ENCODE results near the gene ELAVL1.

DNA sequence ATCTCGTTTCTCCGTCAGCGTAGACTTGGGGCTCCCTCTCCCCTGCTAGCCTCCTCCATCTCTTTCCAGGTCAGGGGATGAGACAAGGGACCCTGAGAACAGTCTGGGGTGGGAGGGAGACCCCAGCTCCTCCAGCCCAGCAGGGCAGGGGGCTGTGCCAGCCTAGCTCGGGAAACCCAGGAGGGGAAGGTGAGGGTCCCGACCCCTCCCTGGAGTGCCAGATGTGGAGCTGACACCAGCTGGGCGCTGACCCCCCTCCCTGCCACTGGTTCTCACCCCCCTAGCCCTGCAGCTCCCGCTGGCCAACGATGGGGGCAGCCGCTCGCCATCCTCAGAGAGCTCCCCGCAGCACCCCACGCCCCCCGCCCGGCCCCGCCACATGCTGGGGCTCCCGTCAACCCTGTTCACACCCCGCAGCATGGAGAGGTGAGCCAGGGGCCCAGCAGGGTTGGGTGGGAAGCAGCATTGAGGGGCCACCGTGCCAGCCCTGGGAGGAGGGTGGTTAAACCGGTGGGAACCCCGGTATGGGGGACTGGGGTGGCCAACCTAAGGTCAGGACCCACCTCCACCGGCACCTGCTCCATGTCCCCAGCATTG lies 95.9 kb downstream of the ELAVL1 start:
- TF ChIP-seq SUZ12 (IDR thresholded peaks at IDR 0.05), result no peak
- no peak for TF ChIP-seq HDGF (IDR thresholded peaks at IDR 0.05; ENCODE audit: borderline replicate concordance)
- TF ChIP-seq FOXK2 (IDR thresholded peaks at IDR 0.05), result no peak
- no peak for TF ChIP-seq ELF4 (IDR thresholded peaks at IDR 0.05)
- no peak for TF ChIP-seq TARDBP (IDR thresholded peaks at IDR 0.05)
- no peak for TF ChIP-seq SP1 (IDR thresholded peaks at IDR 0.05)
- no peak for TF ChIP-seq L3MBTL2 (conservative IDR thresholded peaks at IDR 0.05)

All from HEK293T (cell line).